Measurements from ENCODE around the gene CHMP2A.
"Not testable (repeated sequence)": the region's sequence is repeated elsewhere in the genome, so short reads cannot be mapped to it uniquely, and the experiment has no call there.

The CHMP2A gene

GRCh38 chr19:58554494-58555368 lies at the start of gene CHMP2A:
Gene CHMP2A, minus strand, starts transcription at chr19:58555105. Its CDS starts 893 bp downstream, at chr19:58554212.
- DNase-seq: no peak

- DNase-seq: no peak
Observed at GRCh38 chr19:58586133-58586765, 31.3 kb upstream of the CHMP2A start.

GRCh38 chr19:58585442-58586132 lies 30.7 kb upstream of the CHMP2A start:
- no peak for DNase-seq

- no peak for DNase-seq
Observed at GRCh38 chr19:58584498-58585441, 29.9 kb upstream of the CHMP2A start.

- no peak for DNase-seq
Observed at GRCh38 chr19:58582985-58583384, 28.1 kb upstream of the CHMP2A start.

GRCh38 chr19:58581227-58582141 lies 26.6 kb upstream of the CHMP2A start:
- no peak for DNase-seq

- no peak for DNase-seq
Observed at GRCh38 chr19:58579473-58580142, 24.7 kb upstream of the CHMP2A start.

- DNase-seq: no peak
Observed at GRCh38 chr19:58578012-58578925, 23.4 kb upstream of the CHMP2A start.

- DNase-seq: not testable (repeated sequence)
Observed at GRCh38 chr19:58577581-58577980, 22.7 kb upstream of the CHMP2A start.

- DNase-seq: no peak
Observed at GRCh38 chr19:58575183-58576041, 20.5 kb upstream of the CHMP2A start.

GRCh38 chr19:58573658-58574164 lies 18.8 kb upstream of the CHMP2A start:
- no peak for DNase-seq

- no peak for DNase-seq
Observed at GRCh38 chr19:58572818-58573657, 18.1 kb upstream of the CHMP2A start, which contains the start of gene MZF1. Gene MZF1, minus strand, starts transcription at chr19:58573335. Its CDS starts 1,946 bp downstream, at chr19:58571389.

- no peak for DNase-seq
Observed at GRCh38 chr19:58572026-58572817, 17.3 kb upstream of the CHMP2A start.

- no peak for DNase-seq
Observed at GRCh38 chr19:58571575-58571947, 16.7 kb upstream of the CHMP2A start.

- DNase-seq: no peak
Observed at GRCh38 chr19:58570770-58571574, 16.1 kb upstream of the CHMP2A start.
